K562 (cell line): ENCODE data around the gene PSMB10. TPM values are rescaled to one million over a fixed set of nuclear protein-coding genes. Genes with fewer than 3 reads are reported as not detected.

Source experiments
- ATAC-seq: fragments of 200-7000 bp; cut with Tn5 transposase; 3 replicates; pipeline ENCODE4 v1.9.1; 2020; ENCODE audit warnings: moderate library complexity
- BruUV-seq: library from RNA; stranded (reverse); fragments of 400-500 nt; replicated peaks from 2 replicates; lab custom pipeline; 2021; lab: Mats Ljungman, UMichigan
- CTCF ChIA-PET: fragments of 300-600 bp; formaldehyde crosslinking; extraction: SDS; loops from one replicate; lab custom pipeline; 2021; ENCODE audit warnings: low intra/inter-chr PET ratio; lab: Yijun Ruan, JAX
- POLR2A ChIA-PET: fragments of 300-600, 350-650 bp; sonication (Branson Sonifier 250); formaldehyde crosslinking; extraction: SDS; loops from one replicate; lab custom pipeline; 2021; ENCODE audit warnings: antibody characterized with exemption, inconsistent platforms; lab: Yijun Ruan, JAX
- DNase-seq, 4 experiments: peaks; one replicate each; pipeline versions ENCODE4 v3.0.0 to v3.0.0-alpha.2; 2011 to 2018; ENCODE audit warnings: low spot score in 3 of 4, mixed read lengths in 3 of 4; ENCODE audit errors: extremely low read depth in 1 of 4
- FAIRE-seq: peaks from 2 replicates; lab custom pipeline; 2011; peaks lifted over from hg19 to GRCh38; lab: Jason Lieb, UNC
- H2AFZ ChIP-seq: 2 replicates; pipeline ENCODE4 v1.6.0; 2011; ENCODE audit warnings: low read depth, low read length, control low read depth, inconsistent platforms
- H3K27ac ChIP-seq: fragments of 200-600 bp; 3 replicates; pipeline ENCODE4 v1.8.0; 2011; ENCODE audit warnings: low read depth, mild to moderate bottlenecking, control low read depth, inconsistent platforms, low read length, moderate library complexity, mixed read lengths; ENCODE audit errors: extremely low read depth
- H3K27me3 ChIP-seq, 2 experiments: fragments of 300-600 bp in 1 of 2; 2 replicates in 1 of 2; 3 replicates in 1 of 2; pipeline versions ENCODE4 v1.6.0 to v1.8.0; 2011; ENCODE audit warnings: inconsistent platforms in 2 of 2, low read length in 2 of 2, mild to moderate bottlenecking in 1 of 2, mixed read lengths in 1 of 2, moderate library complexity in 1 of 2; ENCODE audit not compliant: control insufficient read depth in 2 of 2, insufficient read depth in 2 of 2
- H3K36me3 ChIP-seq: fragments of 300-600 bp; 3 replicates; pipeline ENCODE4 v1.8.0; 2011; ENCODE audit warnings: mild to moderate bottlenecking, low read length, inconsistent platforms; ENCODE audit not compliant: control insufficient read depth, insufficient read depth
- H3K4me1 ChIP-seq, 2 experiments: fragments of 200-600 bp in 1 of 2; replicated peaks in 1 of 2; 2 replicates in 1 of 2; 3 replicates in 1 of 2; pipeline versions ENCODE4 v1.5.1 to v1.8.0; 2011; ENCODE audit warnings: inconsistent platforms in 2 of 2, low read length in 2 of 2, mild to moderate bottlenecking in 1 of 2, mixed read lengths in 1 of 2, moderate library complexity in 1 of 2; ENCODE audit not compliant: control insufficient read depth in 2 of 2, insufficient read depth in 2 of 2
- H3K4me2 ChIP-seq: 2 replicates; pipeline ENCODE4 v1.6.1; 2011; ENCODE audit warnings: low read length, control low read depth, inconsistent platforms, mixed read lengths; ENCODE audit not compliant: insufficient read depth
- H3K4me3 ChIP-seq: fragments of 200-600 bp; sonication (generic), shearing (Covaris generic); 2 replicates; pipeline ENCODE4 v1.5.1; 2016; ENCODE audit warnings: control low read depth, inconsistent platforms
- H3K79me2 ChIP-seq: fragments of 200-600 bp; 3 replicates; pipeline ENCODE4 v1.8.0; 2011; ENCODE audit warnings: low read length, inconsistent platforms; ENCODE audit not compliant: control insufficient read depth, insufficient read depth
- H3K9ac ChIP-seq, 2 experiments: 2 replicates each; pipeline versions ENCODE4 v1.6.0 to v1.6.1; 2011; ENCODE audit warnings: low read depth in 2 of 2, low read length in 2 of 2, control low read depth in 1 of 2, inconsistent platforms in 1 of 2, mild to moderate bottlenecking in 1 of 2, mixed read lengths in 1 of 2; ENCODE audit not compliant: insufficient read depth in 1 of 2
- H3K9me1 ChIP-seq: one replicate; pipeline ENCODE4 v1.6.0; 2011; ENCODE audit warnings: inconsistent platforms, mild to moderate bottlenecking, low read length, moderate library complexity; ENCODE audit not compliant: control insufficient read depth, insufficient read depth
- H3K9me3 ChIP-seq: replicated peaks from 2 replicates; pipeline ENCODE4 v1.5.1; 2011; ENCODE audit warnings: low read depth, low read length, inconsistent platforms; ENCODE audit not compliant: control insufficient read depth, insufficient read depth
- H4K20me1 ChIP-seq: replicated peaks from 2 replicates; pipeline ENCODE4 v1.6.1; 2011; ENCODE audit warnings: low read length, inconsistent platforms, mixed read lengths; ENCODE audit not compliant: control insufficient read depth, insufficient read depth
- JUN ChIP-seq, 2 experiments: sonication (generic) in 1 of 2; formaldehyde crosslinking in 1 of 2; IDR thresholded peaks; 2 replicates each; pipeline versions ENCODE4 v1.6.1 to v1.8.0; 2012 to 2022; ENCODE audit warnings: borderline replicate concordance in 2 of 2, mild to moderate bottlenecking in 2 of 2, improper control_type of control experiment in 1 of 2, low read depth in 1 of 2, low read length in 1 of 2, missing genetic modification reagents in 1 of 2
- MED1 ChIP-seq: sonication (generic); formaldehyde crosslinking; IDR thresholded peaks from 2 replicates; pipeline ENCODE4 v1.8.1; 2023; ENCODE audit warnings: missing genetic modification reagents, borderline replicate concordance
- NFXL1 ChIP-seq: fragments of 450-650 bp; formaldehyde crosslinking; IDR thresholded peaks from 2 replicates; pipeline ENCODE4 v1.4.0; 2021; ENCODE audit warnings: mild to moderate bottlenecking
- PHF21A ChIP-seq: fragments of 450-650 bp; IDR thresholded peaks from 2 replicates; pipeline ENCODE4 v1.6.1; 2017; ENCODE audit warnings: low read depth, borderline replicate concordance
- SIN3A ChIP-seq, 2 experiments: fragments of 150-350 bp in 1 of 2; IDR thresholded peaks; 2 replicates each; pipeline ENCODE4 v1.6.1; 2011 to 2016; ENCODE audit warnings: borderline replicate concordance in 2 of 2, low read depth in 2 of 2, low read length in 2 of 2, mild to moderate bottlenecking in 2 of 2, moderate library complexity in 2 of 2; ENCODE audit not compliant: control insufficient read depth in 1 of 2
- TFAP4 ChIP-seq: sonication (generic); formaldehyde crosslinking; IDR thresholded peaks from 2 replicates; pipeline ENCODE4 v1.8.0; 2022; ENCODE audit warnings: missing genetic modification reagents, mild to moderate bottlenecking, moderate library complexity, borderline replicate concordance
- ZBTB7A ChIP-seq: IDR thresholded peaks from 2 replicates; pipeline ENCODE4 v1.6.1; 2011; ENCODE audit warnings: low read depth, mild to moderate bottlenecking, low read length, moderate library complexity, borderline replicate concordance; ENCODE audit not compliant: control insufficient read depth
- ZFX ChIP-seq: sonication (generic); formaldehyde crosslinking; IDR thresholded peaks from 2 replicates; pipeline ENCODE4 v1.8.0; 2022; ENCODE audit warnings: mild to moderate bottlenecking, missing genetic modification reagents, moderate library complexity
- ZNF124 ChIP-seq: sonication (generic); formaldehyde crosslinking; IDR thresholded peaks from 2 replicates; pipeline ENCODE4 v1.8.1; 2022; ENCODE audit warnings: missing genetic modification reagents
- ZNF77 ChIP-seq: fragments of 250-450 bp; sonication (Bioruptor Pico); IDR thresholded peaks from 2 replicates; pipeline ENCODE4 v1.5.0; 2020
- ZNF830 ChIP-seq: fragments of 250-450 bp; sonication (Bioruptor Pico); IDR thresholded peaks from 2 replicates; pipeline ENCODE4 v1.5.0; 2021; ENCODE audit warnings: mild to moderate bottlenecking
- whole genome bisulfite sequencing: fragments of 100-300 bp; shearing (Covaris generic); methylation state at CpG from one replicate; pipeline ENCODE4 v1.1.6; 2016; ENCODE audit warnings: low coverage, mixed read lengths; ENCODE audit not compliant: insufficient coverage; ENCODE audit errors: missing lambda C conversion rate; 5-methylcytosine and 5-hydroxymethylcytosine counted together
- in situ Hi-C: fragments of 300-500 bp; cut with MboI; formaldehyde crosslinking; loops from 4 replicates; pipeline ENCODE4 v1.15.0; 2018; ENCODE audit warnings: inconsistent platforms, mixed read lengths
- intact Hi-C: fragments of 100-400 bp; cut with micrococcal nuclease; formaldehyde crosslinking; loops from 2 replicates; pipeline ENCODE4 v1.14.2; 2022
- polyA plus RNA-seq, 8 experiments: library from polyadenylated mRNA; depleted of rRNA in 4 of 8; stranded (reverse) in 5 of 8; unstranded in 3 of 8; fragments of >200 nt; fragmentation: Nextera tagmentation in 2 of 8; fragmentation: Illumina TruSeq in 1 of 8; extraction: Ambion mirVana in 2 of 8; extraction: Trizol in 1 of 8; gene quantifications; 2 replicates each; pipeline versions ENCODE4 v1.2.1 to v1.2.3, GENCODE V29; 2011 to 2014; ENCODE audit warnings: inconsistent platforms in 1 of 8, missing spikeins in 1 of 8
- total RNA-seq, 7 experiments: library from RNA; depleted of rRNA in 6 of 7; stranded (reverse); fragments of >200 nt in 6 of 7; fragmentation: Illumina TruSeq in 2 of 7; extraction: Trizol in 2 of 7; gene quantifications; 2 replicates each; pipeline versions ENCODE4 v1.2.1 to v1.2.3, GENCODE V29; 2011 to 2021; ENCODE audit warnings: low replicate concordance in 1 of 7
- TF ChIP-seq, protein P1 (sequence below): IDR thresholded peaks from 2 replicates; pipeline ENCODE4 v1.6.1; 2011; ENCODE audit not compliant: insufficient read length; ENCODE audit errors: extremely low read depth

The PSMB10 gene
- total and polyA plus RNA-seq, 9 of the 15 experiments (the other 6 are each of a cell fraction or from before 2014, with no cell fraction given): 11.7 to 105 (median 51.0) TPM

GRCh38 chr16:67935101-67935401, 1.6 kb downstream of the PSMB10 start (continued):
- TF ChIP-seq ZBTB7A (peak; percentile 35; the same call in 1 of the 2 replicates), ZNF124 (CRISPR knock-in tag) (no peak), ZNF77 (peak; percentile 18; the same call in 1 of the 2 replicates), NFXL1 (CRISPR knock-in tag) (no peak), ZNF830 (CRISPR knock-in tag) (0 out of 2 replicates have a peak, but pooled peaks have one; percentile 47)
- TF ChIP-seq, all 486 proteins: peak for 7

DNA sequence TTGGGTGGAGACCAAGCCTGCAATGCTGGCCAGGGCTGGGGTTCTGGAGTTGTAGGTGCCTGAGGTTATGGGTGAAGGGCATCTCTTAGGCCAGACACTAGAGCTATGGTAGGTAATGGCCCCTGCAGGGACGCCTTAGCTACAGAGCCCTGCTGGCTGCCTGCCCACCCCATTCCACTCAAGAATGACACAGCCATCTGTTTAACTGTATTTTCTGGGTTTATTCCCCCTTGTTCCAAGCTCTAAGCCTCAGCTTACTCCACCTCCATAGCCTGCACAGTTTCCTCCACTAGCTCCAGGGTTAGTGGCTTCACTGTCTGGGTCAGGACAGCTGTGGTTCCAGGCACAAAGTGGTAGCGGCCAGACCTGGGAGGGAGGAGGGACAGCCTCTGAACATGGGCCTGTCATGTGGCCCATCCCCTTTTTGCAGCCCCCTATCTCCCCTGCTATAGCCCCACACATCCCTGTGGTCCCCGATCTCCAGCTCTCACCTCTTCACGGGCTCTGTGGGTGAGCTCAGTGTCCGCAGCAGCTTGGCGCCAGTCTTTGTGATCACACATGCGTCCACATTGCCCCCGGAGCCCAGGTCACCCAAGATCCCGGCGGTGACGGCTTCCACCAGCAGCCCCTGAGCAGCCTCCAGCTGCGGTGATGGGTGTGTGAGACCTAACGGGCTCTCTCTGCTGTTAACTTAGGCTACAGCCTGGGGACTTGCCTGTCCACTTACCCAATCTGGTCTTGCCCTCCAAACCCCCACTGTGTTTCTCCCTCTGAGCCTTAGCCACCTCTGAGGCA, 2.1 kb downstream of the PSMB10 start:
- POLR2A ChIA-PET: interaction anchor here (0.5 to 1.7 kb wide), 22 partner anchors 7 to 421 kb away, joined by 3 to 8 read pairs (median 3); partner anchors contain the start of genes LCAT and PSKH1
- Histone ChIP-seq H3K9me3 (no peaks in the 10 kb centered on the region), H3K4me3 (peak overlapping the region; percentile 85)
- in situ Hi-C loops: no loop called here
- TSS peak; percentile 65 for BruUV-seq
- TF ChIP-seq MED1 (CRISPR knock-in tag) (0 out of 2 replicates have a peak, but pooled peaks have one; percentile 37), ZFX (CRISPR knock-in tag) (no peak), JUN (IDR thresholded peaks at IDR 0.05; ENCODE audit: borderline replicate concordance, low read depth, low read length) (no peak), JUN (CRISPR knock-in tag; IDR thresholded peaks at IDR 0.05; ENCODE audit: borderline replicate concordance) (no peak), TFAP4 (CRISPR knock-in tag) (0 out of 2 replicates have a peak, but pooled peaks have one; percentile 10), PHF21A (no peak), SIN3A (IDR thresholded peaks at IDR 0.05; ENCODE audit: borderline replicate concordance in 2 of 2, control insufficient read depth in 1 of 2, low read depth in 2 of 2, low read length in 2 of 2) (peak in 1 of 2 experiments; percentile 47; a peak in 1 of 4 replicates)
- TF ChIP-seq, protein P1, sequence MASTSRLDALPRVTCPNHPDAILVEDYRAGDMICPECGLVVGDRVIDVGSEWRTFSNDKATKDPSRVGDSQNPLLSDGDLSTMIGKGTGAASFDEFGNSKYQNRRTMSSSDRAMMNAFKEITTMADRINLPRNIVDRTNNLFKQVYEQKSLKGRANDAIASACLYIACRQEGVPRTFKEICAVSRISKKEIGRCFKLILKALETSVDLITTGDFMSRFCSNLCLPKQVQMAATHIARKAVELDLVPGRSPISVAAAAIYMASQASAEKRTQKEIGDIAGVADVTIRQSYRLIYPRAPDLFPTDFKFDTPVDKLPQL: no peak
- TF ChIP-seq, all 486 proteins: peak for 3
- H3K27me3 ChIP-seq: no peaks in the 10 kb centered on the region
- FAIRE-seq (peak; percentile 71), ATAC-seq (peak; percentile 16), DNase-seq (peak; percentile 37 to 47 (median 44))
- peaks cover 42% of the 10 kb centered on the region for H3K79me2 ChIP-seq
- peaks cover 31% of the 10 kb centered on the region; the same call in 2 of the 3 replicates for H3K36me3 ChIP-seq
- H3K4me1 ChIP-seq: peaks cover 17 to 65% of the 10 kb centered on the region in 2 experiments
- CTCF ChIA-PET: interaction anchor here (0.7 kb wide), 1 partner anchor 295 kb away, joined by 3 read pairs; no protein-coding TSS in a partner anchor
- intact Hi-C loops: loop anchor here (5.0 to 10.0 kb wide), 2 partner anchors 108 to 410 kb away; partner anchors contain the start of gene RIPOR1
- peak overlapping the region; percentile 95 for H2AFZ ChIP-seq
- WGBS: 6% methylated on average over 13 of the region's 13 CpGs
- no peaks in the 10 kb centered on the region; the same call in 1 of the 2 replicates for H4K20me1 ChIP-seq
- peak overlapping the region; percentile 90 to 98 for H3K9ac ChIP-seq
- peak overlapping the region; percentile 99 for H3K4me2 ChIP-seq
- peak overlapping the region; percentile 66 for H3K27ac ChIP-seq
- no peaks in the 10 kb centered on the region for H3K9me1 ChIP-seq
